Astrocyte (in vitro differentiated cells and primary cell): Measurements from ENCODE around the gene PDE9A. TPM values are rescaled to one million over a fixed set of nuclear protein-coding genes. Genes with fewer than 3 reads are reported as not detected.

Source experiments
- DNase-seq: peaks from one replicate; pipeline ENCODE4 v3.0.0-alpha.2; 2010; ENCODE audit warnings: low read depth
- FAIRE-seq: peaks from 2 replicates; lab custom pipeline; 2011; peaks lifted over from hg19 to GRCh38; lab: Jason Lieb, UNC
- H2AFZ ChIP-seq: 2 replicates; pipeline ENCODE4 v1.6.0; 2012; ENCODE audit warnings: low read depth, low read length, inconsistent platforms
- H3K27ac ChIP-seq: 2 replicates; pipeline ENCODE4 v1.5.1; 2011; ENCODE audit warnings: low read depth, low read length, inconsistent platforms
- H3K27me3 ChIP-seq: 2 replicates; pipeline ENCODE4 v1.6.0; 2011; ENCODE audit warnings: low read length, inconsistent platforms; ENCODE audit not compliant: insufficient read depth
- H3K36me3 ChIP-seq: 2 replicates; pipeline ENCODE4 v1.5.1; 2011; ENCODE audit warnings: low read length, inconsistent platforms; ENCODE audit not compliant: insufficient read depth
- H3K4me1 ChIP-seq: 2 replicates; pipeline ENCODE4 v1.5.1; 2011; ENCODE audit warnings: low read length, inconsistent platforms; ENCODE audit not compliant: insufficient read depth
- H3K4me2 ChIP-seq: 2 replicates; pipeline ENCODE4 v1.6.0; 2012; ENCODE audit warnings: low read length, inconsistent platforms
- H3K4me3 ChIP-seq: 2 replicates; pipeline ENCODE4 v1.5.1; 2011; ENCODE audit warnings: low read depth, mild to moderate bottlenecking, low read length, inconsistent platforms; ENCODE audit not compliant: insufficient read depth
- H3K79me2 ChIP-seq: 2 replicates; pipeline ENCODE4 v1.6.0; 2012; ENCODE audit warnings: mild to moderate bottlenecking, low read length, inconsistent platforms; ENCODE audit not compliant: insufficient read depth
- H3K9ac ChIP-seq: 2 replicates; pipeline ENCODE4 v1.6.0; 2012; ENCODE audit warnings: mild to moderate bottlenecking, low read length, inconsistent platforms
- H3K9me3 ChIP-seq: 2 replicates; pipeline ENCODE4 v1.5.1; 2012; ENCODE audit warnings: low read depth, mild to moderate bottlenecking, low read length, inconsistent platforms; ENCODE audit not compliant: insufficient read depth
- H4K20me1 ChIP-seq: 2 replicates; pipeline ENCODE4 v1.6.0; 2012; ENCODE audit warnings: low read length, inconsistent platforms; ENCODE audit not compliant: insufficient read depth
- H3K27ac Mint-ChIP-seq: one replicate; pipeline ENCODE4 v1.8.0; 2021; ENCODE audit warnings: mild to moderate bottlenecking, mixed read lengths; ENCODE audit not compliant: unreplicated experiment
- H3K27me3 Mint-ChIP-seq: one replicate; pipeline ENCODE4 v1.8.0; 2021; ENCODE audit warnings: low read depth, mixed read lengths; ENCODE audit not compliant: unreplicated experiment
- H3K36me3 Mint-ChIP-seq: one replicate; pipeline ENCODE4 v1.8.0; 2021; ENCODE audit warnings: low read depth, mixed read lengths; ENCODE audit not compliant: unreplicated experiment
- H3K4me1 Mint-ChIP-seq: one replicate; pipeline ENCODE4 v1.8.0; 2021; ENCODE audit warnings: low read depth, mixed read lengths; ENCODE audit not compliant: unreplicated experiment
- H3K4me3 Mint-ChIP-seq: one replicate; pipeline ENCODE4 v1.8.0; 2021; ENCODE audit warnings: mild to moderate bottlenecking, moderate library complexity, mixed read lengths; ENCODE audit not compliant: unreplicated experiment
- H3K9me3 Mint-ChIP-seq: one replicate; pipeline ENCODE4 v1.8.0; 2021; ENCODE audit warnings: mild to moderate bottlenecking, mixed read lengths; ENCODE audit not compliant: unreplicated experiment
- EZH2 ChIP-seq: IDR thresholded peaks from 2 replicates; pipeline ENCODE4 v1.6.1; 2012; ENCODE audit warnings: mild to moderate bottlenecking, low read length, inconsistent platforms; ENCODE audit not compliant: insufficient read depth
- total RNA-seq: library from RNA; stranded (reverse); gene quantifications from 2 replicates; pipeline ENCODE4 v1.2.1, GENCODE V29; 2021
- TF ChIP-seq, protein P1 (sequence below): IDR thresholded peaks from 2 replicates; pipeline ENCODE4 v1.5.1; 2011; ENCODE audit warnings: low read depth, mild to moderate bottlenecking, inconsistent platforms, low read length, moderate library complexity; ENCODE audit not compliant: insufficient read depth

PDE9A gene
- total RNA-seq, 1 donor from 2014 or later: 7.8 TPM

DNA sequence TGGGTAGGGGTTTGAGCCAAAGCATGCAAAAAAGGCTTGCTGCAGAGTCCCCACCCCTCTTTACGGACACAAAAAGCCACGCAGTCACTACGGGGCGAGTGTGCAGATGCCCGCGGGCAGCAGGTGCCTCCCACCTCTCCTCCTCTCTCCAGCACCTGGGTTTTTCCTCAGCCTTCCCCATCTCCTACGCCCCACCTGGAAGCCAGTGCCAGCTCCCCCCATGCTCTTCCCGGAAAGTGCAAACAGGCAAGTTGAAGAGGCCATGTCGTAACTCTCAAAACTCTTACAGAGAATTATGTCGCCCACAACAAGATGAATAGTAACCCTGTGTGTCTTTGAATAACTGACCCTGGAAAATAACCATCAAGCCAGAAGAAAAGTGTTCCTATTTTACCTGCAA is 82.5 kb downstream of the PDE9A start:
- Mint-ChIP-seq H3K4me3 (no peak overlapping the region), H3K27me3 (peaks cover 28% of the 10 kb centered on the region), H3K4me1 (no peaks in the 10 kb centered on the region), H3K9me3 (peaks cover 4% of the 10 kb centered on the region), H3K27ac (no peak overlapping the region), H3K36me3 (peaks cover 15% of the 10 kb centered on the region)
- H3K79me2 ChIP-seq: no peaks in the 10 kb centered on the region
- FAIRE-seq (no peak), DNase-seq (no peak)
- no peaks in the 10 kb centered on the region for H3K4me1 ChIP-seq
- H3K27me3 ChIP-seq: peaks cover 29% of the 10 kb centered on the region
- no peak for TF ChIP-seq EZH2
- TF ChIP-seq, protein P1, sequence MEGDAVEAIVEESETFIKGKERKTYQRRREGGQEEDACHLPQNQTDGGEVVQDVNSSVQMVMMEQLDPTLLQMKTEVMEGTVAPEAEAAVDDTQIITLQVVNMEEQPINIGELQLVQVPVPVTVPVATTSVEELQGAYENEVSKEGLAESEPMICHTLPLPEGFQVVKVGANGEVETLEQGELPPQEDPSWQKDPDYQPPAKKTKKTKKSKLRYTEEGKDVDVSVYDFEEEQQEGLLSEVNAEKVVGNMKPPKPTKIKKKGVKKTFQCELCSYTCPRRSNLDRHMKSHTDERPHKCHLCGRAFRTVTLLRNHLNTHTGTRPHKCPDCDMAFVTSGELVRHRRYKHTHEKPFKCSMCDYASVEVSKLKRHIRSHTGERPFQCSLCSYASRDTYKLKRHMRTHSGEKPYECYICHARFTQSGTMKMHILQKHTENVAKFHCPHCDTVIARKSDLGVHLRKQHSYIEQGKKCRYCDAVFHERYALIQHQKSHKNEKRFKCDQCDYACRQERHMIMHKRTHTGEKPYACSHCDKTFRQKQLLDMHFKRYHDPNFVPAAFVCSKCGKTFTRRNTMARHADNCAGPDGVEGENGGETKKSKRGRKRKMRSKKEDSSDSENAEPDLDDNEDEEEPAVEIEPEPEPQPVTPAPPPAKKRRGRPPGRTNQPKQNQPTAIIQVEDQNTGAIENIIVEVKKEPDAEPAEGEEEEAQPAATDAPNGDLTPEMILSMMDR: no peak
- no peaks in the 10 kb centered on the region for H3K9me3 ChIP-seq
- H3K9ac ChIP-seq: no peak overlapping the region
- H3K4me3 ChIP-seq: no peak overlapping the region
- H3K27ac ChIP-seq: no peak overlapping the region
- no peak overlapping the region for H3K4me2 ChIP-seq
- no peaks in the 10 kb centered on the region for H4K20me1 ChIP-seq
- no peak overlapping the region for H2AFZ ChIP-seq
- H3K36me3 ChIP-seq: no peaks in the 10 kb centered on the region

DNA sequence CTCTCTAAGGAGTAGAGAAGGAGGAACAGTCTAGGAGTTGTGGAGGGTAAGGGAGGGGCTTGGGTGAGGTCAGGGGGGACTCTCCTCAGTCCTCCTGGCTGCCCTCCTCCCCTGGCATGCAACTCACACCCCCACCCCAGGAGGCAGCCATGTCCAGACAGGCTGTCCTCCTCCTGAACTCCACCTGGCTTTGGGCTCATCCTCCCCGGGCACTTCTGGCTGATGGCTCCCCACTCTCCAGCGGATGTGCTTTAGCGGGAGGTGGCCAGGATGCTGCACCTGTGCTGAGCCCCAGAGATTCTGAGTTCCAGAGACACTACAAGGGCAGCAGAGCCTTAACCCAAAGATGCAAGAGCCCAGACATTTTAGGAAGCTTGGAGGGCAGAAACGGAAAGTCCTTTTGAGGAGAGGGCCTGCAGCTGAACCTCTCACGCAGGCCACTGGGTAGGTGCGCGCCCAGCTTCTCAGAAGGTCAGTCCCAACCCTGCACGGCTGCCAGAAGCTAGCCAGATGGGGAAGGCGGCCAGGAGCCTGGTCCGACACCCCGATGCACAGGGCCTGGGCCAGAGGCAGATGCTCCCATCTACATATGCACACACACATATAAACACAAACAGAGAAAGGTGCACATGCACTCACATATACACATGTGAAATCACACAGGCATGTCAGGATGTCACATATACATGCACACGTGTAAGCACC is 83.4 kb downstream of the PDE9A start:
- Histone ChIP-seq H3K79me2 (no peaks in the 10 kb centered on the region), H3K36me3 (no peaks in the 10 kb centered on the region), H3K27me3 (peaks cover 33% of the 10 kb centered on the region), H3K27ac (no peak overlapping the region), H3K4me2 (no peak overlapping the region), H3K4me3 (no peak overlapping the region), H3K9ac (no peak overlapping the region), H3K9me3 (no peaks in the 10 kb centered on the region), H4K20me1 (no peaks in the 10 kb centered on the region), H2AFZ (no peak overlapping the region), H3K4me1 (no peaks in the 10 kb centered on the region)
- FAIRE-seq (no peak), DNase-seq (no peak)
- Mint-ChIP-seq H3K27ac (no peak overlapping the region), H3K4me3 (no peak overlapping the region), H3K36me3 (peaks cover 15% of the 10 kb centered on the region), H3K27me3 (peaks cover 30% of the 10 kb centered on the region), H3K9me3 (peaks cover 4% of the 10 kb centered on the region), H3K4me1 (no peaks in the 10 kb centered on the region)
- TF ChIP-seq, protein P1: no peak
- no peak for TF ChIP-seq EZH2

DNA sequence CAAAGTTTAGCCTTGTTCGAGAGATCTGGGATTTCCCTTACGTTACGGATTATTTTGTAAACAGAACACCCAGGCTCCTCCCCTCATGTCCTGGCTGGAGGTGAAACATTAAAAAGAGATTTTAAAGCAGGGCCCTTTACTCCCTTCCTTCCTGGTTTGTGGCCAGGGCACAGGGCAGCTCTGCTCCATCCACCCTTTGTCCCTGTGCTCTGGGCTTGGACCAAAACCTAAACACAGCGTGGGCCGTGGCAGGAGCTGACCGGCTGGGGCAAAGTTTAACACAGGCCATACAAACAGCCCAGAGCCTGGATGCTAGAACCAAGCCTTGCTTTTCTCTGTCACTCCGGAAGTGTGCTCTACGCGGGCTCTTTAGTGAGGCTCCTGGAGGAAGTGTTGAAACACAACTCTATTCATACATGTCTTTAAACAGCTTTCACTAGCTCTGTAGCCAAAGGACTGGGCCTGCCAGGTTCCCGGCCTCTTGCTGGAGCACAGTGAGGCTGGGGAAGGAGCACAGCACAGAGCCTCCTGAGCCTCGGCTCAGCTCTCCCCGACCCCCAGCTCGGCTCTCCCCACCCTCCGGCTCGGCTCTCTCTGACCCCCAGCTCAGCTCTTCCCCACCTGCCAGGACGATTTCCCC is 84.7 kb downstream of the PDE9A start:
- peaks cover 40% of the 10 kb centered on the region for H3K27me3 ChIP-seq
- no peaks in the 10 kb centered on the region for H3K4me1 Mint-ChIP-seq
- H3K36me3 ChIP-seq: no peaks in the 10 kb centered on the region
- peaks cover 34% of the 10 kb centered on the region for H3K27me3 Mint-ChIP-seq
- no peaks in the 10 kb centered on the region for H3K79me2 ChIP-seq
- no peaks in the 10 kb centered on the region for H3K9me3 ChIP-seq
- H4K20me1 ChIP-seq: no peaks in the 10 kb centered on the region
- no peak overlapping the region for H3K4me2 ChIP-seq
- peaks cover 15% of the 10 kb centered on the region for H3K36me3 Mint-ChIP-seq
- TF ChIP-seq, protein P1: no peak
- no peak for TF ChIP-seq EZH2
- H3K4me3 Mint-ChIP-seq: no peak overlapping the region
- no peak for DNase-seq
- no peak for FAIRE-seq
- no peak overlapping the region for H3K9ac ChIP-seq
- H3K27ac Mint-ChIP-seq: no peak overlapping the region
- H3K27ac ChIP-seq: no peak overlapping the region
- H3K4me1 ChIP-seq: no peaks in the 10 kb centered on the region
- no peak overlapping the region for H2AFZ ChIP-seq
- H3K4me3 ChIP-seq: no peak overlapping the region
- peaks cover 4% of the 10 kb centered on the region for H3K9me3 Mint-ChIP-seq
